Measurements from ENCODE around the gene CYP26B1.

The CYP26B1 gene

GRCh38 chr2:72145289-72145657 is 2.4 kb downstream of the CYP26B1 start:
- H3F3A ChIP-seq (ENCODE audit: insufficient read depth, low read length), result no peaks in the 10 kb centered on the region
- H3K36me3 ChIP-seq (replicated peaks; ENCODE audit: insufficient read depth, low read length), result no peaks in the 10 kb centered on the region
- no peak for DNase-seq
- no peaks in the 10 kb centered on the region for H4K20me1 ChIP-seq (ENCODE audit: insufficient read depth, low read length)
- peak overlapping the region; percentile 49 for H3K4me3 ChIP-seq (ENCODE audit: low read length)
- no peaks in the 10 kb centered on the region for H3K79me2 ChIP-seq (ENCODE audit: low read length)
- peak overlapping the region; percentile 88 for H3K4me2 ChIP-seq (ENCODE audit: low read depth, low read length)
- no peak overlapping the region for H3K27ac ChIP-seq (ENCODE audit: low read length)
- H2AFZ ChIP-seq (ENCODE audit: low read length), result no peak overlapping the region
- peaks cover 4% of the 10 kb centered on the region; the same call in 1 of the 2 replicates for H3K4me1 ChIP-seq (ENCODE audit: low read length)
- no peak overlapping the region for H3K9ac ChIP-seq (ENCODE audit: low read length)
- H3K9me3 ChIP-seq (replicated peaks; ENCODE audit: insufficient read depth, low read length), result no peaks in the 10 kb centered on the region
- H3K9me2 ChIP-seq (replicated peaks; ENCODE audit: insufficient read depth, low read length), result no peaks in the 10 kb centered on the region
- peaks cover 19% of the 10 kb centered on the region for H3K27me3 ChIP-seq (replicated peaks; ENCODE audit: insufficient read depth, low read length)
- no peak for TF ChIP-seq EZH2 (optimal IDR thresholded peaks at IDR 0.05; ENCODE audit: low read depth, low read length)
- TF ChIP-seq, protein P1, sequence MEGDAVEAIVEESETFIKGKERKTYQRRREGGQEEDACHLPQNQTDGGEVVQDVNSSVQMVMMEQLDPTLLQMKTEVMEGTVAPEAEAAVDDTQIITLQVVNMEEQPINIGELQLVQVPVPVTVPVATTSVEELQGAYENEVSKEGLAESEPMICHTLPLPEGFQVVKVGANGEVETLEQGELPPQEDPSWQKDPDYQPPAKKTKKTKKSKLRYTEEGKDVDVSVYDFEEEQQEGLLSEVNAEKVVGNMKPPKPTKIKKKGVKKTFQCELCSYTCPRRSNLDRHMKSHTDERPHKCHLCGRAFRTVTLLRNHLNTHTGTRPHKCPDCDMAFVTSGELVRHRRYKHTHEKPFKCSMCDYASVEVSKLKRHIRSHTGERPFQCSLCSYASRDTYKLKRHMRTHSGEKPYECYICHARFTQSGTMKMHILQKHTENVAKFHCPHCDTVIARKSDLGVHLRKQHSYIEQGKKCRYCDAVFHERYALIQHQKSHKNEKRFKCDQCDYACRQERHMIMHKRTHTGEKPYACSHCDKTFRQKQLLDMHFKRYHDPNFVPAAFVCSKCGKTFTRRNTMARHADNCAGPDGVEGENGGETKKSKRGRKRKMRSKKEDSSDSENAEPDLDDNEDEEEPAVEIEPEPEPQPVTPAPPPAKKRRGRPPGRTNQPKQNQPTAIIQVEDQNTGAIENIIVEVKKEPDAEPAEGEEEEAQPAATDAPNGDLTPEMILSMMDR (IDR thresholded peaks at IDR 0.05; ENCODE audit: low read length), result no peak
- no peak for TF ChIP-seq EZH2phosphoT487 (IDR thresholded peaks at IDR 0.05; ENCODE audit: low read length)

- Histone ChIP-seq H3K36me3 (replicated peaks; ENCODE audit: insufficient read depth, low read length) (no peaks in the 10 kb centered on the region), H3K27me3 (replicated peaks; ENCODE audit: insufficient read depth, low read length) (peaks cover 19% of the 10 kb centered on the region), H3K4me2 (ENCODE audit: low read depth, low read length) (peak overlapping the region; percentile 88), H3K27ac (ENCODE audit: low read length) (no peak overlapping the region), H3K4me3 (ENCODE audit: low read length) (peak overlapping the region; percentile 49), H3K4me1 (ENCODE audit: low read length) (peaks cover 4% of the 10 kb centered on the region; the same call in 1 of the 2 replicates), H3K9ac (ENCODE audit: low read length) (no peak overlapping the region), H3F3A (ENCODE audit: insufficient read depth, low read length) (no peaks in the 10 kb centered on the region), H4K20me1 (ENCODE audit: insufficient read depth, low read length) (no peaks in the 10 kb centered on the region), H3K79me2 (ENCODE audit: low read length) (no peaks in the 10 kb centered on the region), H3K9me2 (replicated peaks; ENCODE audit: insufficient read depth, low read length) (no peaks in the 10 kb centered on the region), H2AFZ (ENCODE audit: low read length) (no peak overlapping the region), H3K9me3 (replicated peaks; ENCODE audit: insufficient read depth, low read length) (no peaks in the 10 kb centered on the region)
- DNase-seq, result peak; percentile 25
- no peak for TF ChIP-seq EZH2 (optimal IDR thresholded peaks at IDR 0.05; ENCODE audit: low read depth, low read length)
- TF ChIP-seq, protein P1 (IDR thresholded peaks at IDR 0.05; ENCODE audit: low read length), result no peak
- TF ChIP-seq EZH2phosphoT487 (IDR thresholded peaks at IDR 0.05; ENCODE audit: low read length), result no peak
These were observed 2.9 kb downstream of the CYP26B1 start for GRCh38 chr2:72144632-72145288.

GRCh38 chr2:72144274-72144631 is 3.4 kb downstream of the CYP26B1 start:
- H3K79me2 ChIP-seq (ENCODE audit: low read length), result no peaks in the 10 kb centered on the region
- TF ChIP-seq EZH2 (optimal IDR thresholded peaks at IDR 0.05; ENCODE audit: low read depth, low read length) (no peak), EZH2phosphoT487 (IDR thresholded peaks at IDR 0.05; ENCODE audit: low read length) (no peak)
- TF ChIP-seq, protein P1 (IDR thresholded peaks at IDR 0.05; ENCODE audit: low read length), result no peak
- H3F3A ChIP-seq (ENCODE audit: insufficient read depth, low read length), result no peaks in the 10 kb centered on the region
- no peaks in the 10 kb centered on the region for H3K36me3 ChIP-seq (replicated peaks; ENCODE audit: insufficient read depth, low read length)
- H2AFZ ChIP-seq (ENCODE audit: low read length), result no peak overlapping the region
- H3K4me2 ChIP-seq (ENCODE audit: low read depth, low read length), result no peak overlapping the region; the same call in 1 of the 2 replicates
- H3K4me1 ChIP-seq (ENCODE audit: low read length), result peaks cover 4% of the 10 kb centered on the region; the same call in 1 of the 2 replicates
- no peak overlapping the region for H3K9ac ChIP-seq (ENCODE audit: low read length)
- no peak overlapping the region for H3K4me3 ChIP-seq (ENCODE audit: low read length)
- no peaks in the 10 kb centered on the region for H3K9me3 ChIP-seq (replicated peaks; ENCODE audit: insufficient read depth, low read length)
- H4K20me1 ChIP-seq (ENCODE audit: insufficient read depth, low read length), result no peaks in the 10 kb centered on the region
- H3K27me3 ChIP-seq (replicated peaks; ENCODE audit: insufficient read depth, low read length), result peaks cover 16% of the 10 kb centered on the region
- H3K27ac ChIP-seq (ENCODE audit: low read length), result no peak overlapping the region
- H3K9me2 ChIP-seq (replicated peaks; ENCODE audit: insufficient read depth, low read length), result no peaks in the 10 kb centered on the region
- no peak for DNase-seq

All from MM.1S (cell line).